AG04450 (cell line): ENCODE results near the gene TRIP10. TPM values are rescaled to one million over a fixed set of nuclear protein-coding genes. Genes with fewer than 3 reads are reported as not detected.

Experiments
- CTCF ChIA-PET: fragments of 300-600, 350-600 bp; formaldehyde crosslinking; extraction: SDS; loops from one replicate; lab custom pipeline; 2022; ENCODE audit warnings: antibody characterized with exemption, inconsistent platforms; lab: Charles Lee
- POLR2A ChIA-PET: fragments of 350-600 bp; formaldehyde crosslinking; extraction: SDS; loops from one replicate; lab custom pipeline; 2021; ENCODE audit warnings: antibody characterized with exemption, inconsistent platforms; lab: Yijun Ruan, JAX
- DNase-seq: peaks from one replicate; pipeline ENCODE4 v3.0.0-alpha.2; 2011; ENCODE audit warnings: low read depth, low spot score
- H3K27ac ChIP-seq: one replicate; pipeline ENCODE4 v1.5.1; 2012; ENCODE audit warnings: low read depth, low read length, control low read depth
- H3K27me3 ChIP-seq: one replicate; pipeline ENCODE4 v1.6.0; 2012; ENCODE audit warnings: low read length; ENCODE audit not compliant: control insufficient read depth, insufficient read depth
- H3K4me3 ChIP-seq: 2 replicates; pipeline ENCODE4 v1.5.1; 2011; ENCODE audit warnings: mild to moderate bottlenecking, low read depth, low read length, control low read depth
- H3K9me3 ChIP-seq: 2 replicates; pipeline ENCODE4 v1.5.1; 2012; ENCODE audit warnings: low read length; ENCODE audit not compliant: control insufficient read depth, insufficient read depth
- polyA plus RNA-seq: library from polyadenylated mRNA; depleted of rRNA; stranded (reverse); fragments of >200 nt; gene quantifications from 2 replicates; pipeline ENCODE4 v1.2.3, GENCODE V29; 2011
- TF ChIP-seq, protein P1 (sequence below): IDR thresholded peaks from 2 replicates; pipeline ENCODE4 v1.5.1; 2011; ENCODE audit warnings: low read depth, low read length, control low read depth, inconsistent platforms

The TRIP10 gene
- polyA plus RNA-seq, 1 experiment = 29.3 TPM

DNA sequence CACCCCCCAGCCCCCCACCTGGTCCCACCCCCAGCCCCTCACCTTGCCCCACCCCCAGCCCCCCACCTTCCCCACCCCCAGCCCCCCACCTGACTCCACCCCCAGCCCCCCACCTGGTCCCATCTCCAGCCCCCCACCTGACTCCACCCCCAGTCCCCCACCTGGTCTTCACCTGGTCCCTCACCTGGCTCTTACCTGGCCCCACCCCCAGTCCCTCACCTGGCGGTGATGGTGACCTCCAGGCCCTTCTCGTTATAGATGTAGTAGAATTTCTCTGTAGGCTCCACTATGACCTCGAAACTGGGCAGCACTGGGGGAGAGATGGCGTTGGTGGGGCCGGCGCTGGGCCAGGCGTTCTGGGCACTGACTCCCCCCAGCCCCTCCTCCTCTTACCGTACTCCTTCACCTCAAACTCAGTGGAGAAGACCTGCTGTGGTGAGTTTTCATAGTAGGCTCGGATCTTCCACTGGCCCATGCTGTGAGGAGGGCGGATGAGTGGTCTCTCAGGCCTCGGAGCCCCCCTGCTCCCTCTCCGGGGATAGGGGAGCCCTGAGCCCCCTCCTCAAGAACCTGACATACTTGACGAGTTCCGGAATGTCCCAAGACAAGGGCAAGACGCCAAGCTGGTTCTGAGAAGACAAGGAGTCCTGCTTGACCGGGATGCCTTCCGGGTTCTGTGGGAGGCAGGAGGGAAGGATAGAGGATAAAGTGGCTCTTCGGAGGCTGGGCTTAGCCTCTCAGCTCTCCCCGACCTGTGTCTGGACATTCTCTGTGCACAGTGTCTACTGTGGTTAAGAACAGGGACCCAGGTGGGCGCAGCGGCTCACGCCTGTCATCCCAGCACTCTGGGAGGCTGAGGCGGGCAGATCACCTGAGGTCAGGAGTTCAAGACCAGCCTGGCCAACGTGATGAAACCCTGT, 25.4 kb upstream of the TRIP10 start:
- ChIA-PET CTCF (no interaction called here), POLR2A (no interaction called here)
- peaks cover 14% of the 10 kb centered on the region; the same call in 1 of the 2 replicates for H3K9me3 ChIP-seq
- TF ChIP-seq, protein P1, sequence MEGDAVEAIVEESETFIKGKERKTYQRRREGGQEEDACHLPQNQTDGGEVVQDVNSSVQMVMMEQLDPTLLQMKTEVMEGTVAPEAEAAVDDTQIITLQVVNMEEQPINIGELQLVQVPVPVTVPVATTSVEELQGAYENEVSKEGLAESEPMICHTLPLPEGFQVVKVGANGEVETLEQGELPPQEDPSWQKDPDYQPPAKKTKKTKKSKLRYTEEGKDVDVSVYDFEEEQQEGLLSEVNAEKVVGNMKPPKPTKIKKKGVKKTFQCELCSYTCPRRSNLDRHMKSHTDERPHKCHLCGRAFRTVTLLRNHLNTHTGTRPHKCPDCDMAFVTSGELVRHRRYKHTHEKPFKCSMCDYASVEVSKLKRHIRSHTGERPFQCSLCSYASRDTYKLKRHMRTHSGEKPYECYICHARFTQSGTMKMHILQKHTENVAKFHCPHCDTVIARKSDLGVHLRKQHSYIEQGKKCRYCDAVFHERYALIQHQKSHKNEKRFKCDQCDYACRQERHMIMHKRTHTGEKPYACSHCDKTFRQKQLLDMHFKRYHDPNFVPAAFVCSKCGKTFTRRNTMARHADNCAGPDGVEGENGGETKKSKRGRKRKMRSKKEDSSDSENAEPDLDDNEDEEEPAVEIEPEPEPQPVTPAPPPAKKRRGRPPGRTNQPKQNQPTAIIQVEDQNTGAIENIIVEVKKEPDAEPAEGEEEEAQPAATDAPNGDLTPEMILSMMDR = no peak
- DNase-seq = no peak
- H3K4me3 ChIP-seq = no peak overlapping the region
- peaks cover 5% of the 10 kb centered on the region for H3K27me3 ChIP-seq
- no peak overlapping the region for H3K27ac ChIP-seq

DNA sequence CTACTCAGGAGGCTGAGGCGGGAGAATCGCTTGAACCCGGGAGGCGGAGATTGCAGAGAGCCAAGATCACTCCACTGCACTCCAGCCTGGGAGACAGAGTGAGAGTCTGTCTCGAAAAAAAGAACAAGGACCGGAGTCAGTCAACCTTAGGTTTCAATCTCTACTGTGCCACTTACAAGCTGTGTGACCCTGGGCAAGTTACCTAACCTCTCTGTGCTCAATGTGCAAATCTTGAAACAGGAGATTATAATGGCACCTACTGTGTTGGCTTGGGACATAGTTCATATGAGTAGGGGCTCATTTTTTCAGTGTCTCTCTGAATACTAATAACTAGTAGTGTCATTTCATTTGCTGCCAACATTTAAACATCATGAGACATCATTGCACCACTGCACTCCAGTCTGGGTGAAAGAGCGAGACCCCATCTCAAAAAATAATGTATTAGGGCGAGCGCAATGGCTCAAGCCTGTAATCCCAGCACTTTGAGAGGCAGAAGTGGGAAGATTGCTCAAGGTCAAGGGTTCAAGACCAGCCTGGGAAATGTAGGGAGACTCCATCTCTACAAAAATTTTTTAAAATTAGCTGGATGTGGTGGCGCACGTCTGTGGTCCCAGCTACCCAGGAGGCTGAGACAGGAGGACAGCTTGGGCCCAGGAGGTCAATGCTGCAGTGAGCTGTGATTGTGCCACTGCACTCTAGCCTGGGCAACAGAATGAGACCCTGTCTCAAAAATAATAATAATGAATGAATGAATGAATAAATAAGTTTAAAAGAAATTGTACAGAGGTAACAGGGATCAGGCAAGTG, 24.5 kb upstream of the TRIP10 start:
- DNase-seq = no peak
- CTCF ChIA-PET = interaction anchor here (0.9 kb wide), 1 partner anchor 147 kb away, joined by 3 read pairs; no protein-coding TSS in a partner anchor

DNA sequence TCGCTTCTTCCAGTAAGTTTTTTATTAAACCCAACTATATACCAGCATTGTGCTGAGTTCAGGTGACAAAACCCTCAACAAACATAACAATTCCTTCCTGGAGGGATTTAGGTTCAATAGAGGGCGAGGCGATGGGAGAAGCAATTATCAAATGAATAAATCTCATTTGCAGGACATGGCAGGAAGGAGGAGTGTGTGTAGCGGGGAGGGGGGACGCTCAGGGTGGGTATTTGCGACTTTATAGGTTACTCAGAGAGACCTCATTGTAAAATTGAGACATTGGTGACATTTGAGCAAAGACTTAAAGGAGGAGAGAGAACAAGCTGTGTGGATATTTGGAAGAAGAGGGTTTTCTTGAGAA, 22.9 kb upstream of the TRIP10 start:
- H3K9me3 ChIP-seq = peaks cover 18% of the 10 kb centered on the region; the same call in 1 of the 2 replicates
- DNase-seq = no peak
- TF ChIP-seq, protein P1 = no peak
- peaks cover 4% of the 10 kb centered on the region for H3K27me3 ChIP-seq
- no peak overlapping the region for H3K4me3 ChIP-seq
- H3K27ac ChIP-seq = no peak overlapping the region
- POLR2A ChIA-PET = no interaction called here
- CTCF ChIA-PET = no interaction called here

More for the DNA sequence above, 24.5 kb upstream of the TRIP10 start:
- Histone ChIP-seq H3K27me3 (peaks cover 5% of the 10 kb centered on the region), H3K9me3 (peaks cover 18% of the 10 kb centered on the region; the same call in 1 of the 2 replicates), H3K27ac (no peak overlapping the region), H3K4me3 (no peak overlapping the region)
- POLR2A ChIA-PET = no interaction called here
- TF ChIP-seq, protein P1 = no peak

DNA sequence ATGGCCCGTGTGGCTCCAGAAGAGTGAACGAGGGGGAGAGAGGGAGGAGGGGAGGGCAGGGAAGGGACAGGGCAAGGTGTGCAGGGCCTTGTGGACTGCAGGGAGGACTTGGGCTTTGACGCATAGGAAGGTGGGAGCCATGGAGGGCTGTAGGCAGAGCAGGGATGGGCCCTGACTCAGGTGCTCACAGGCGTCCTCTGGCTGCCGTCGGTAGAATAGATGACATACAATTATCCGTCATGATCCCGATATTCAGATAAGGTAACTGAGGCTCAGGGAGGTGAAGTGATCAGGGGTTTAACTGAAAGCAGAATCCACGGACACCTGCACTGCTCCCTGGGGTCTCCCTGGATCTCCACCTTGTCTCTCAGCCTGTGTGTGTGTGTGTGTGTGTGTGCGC, 22.4 kb upstream of the TRIP10 start:
- ChIA-PET CTCF (no interaction called here), POLR2A (no interaction called here)
- Histone ChIP-seq H3K9me3 (peaks cover 18% of the 10 kb centered on the region; the same call in 1 of the 2 replicates), H3K27ac (no peak overlapping the region), H3K4me3 (no peak overlapping the region), H3K27me3 (peaks cover 4% of the 10 kb centered on the region)
- TF ChIP-seq, protein P1 = no peak
- DNase-seq = no peak
